HK-2 (cell line): ENCODE data around the gene ZCCHC7.

ENCODE experiments used
- DNase-seq: peaks from one replicate; pipeline ENCODE4 v3.0.0-alpha.2; 2018; ENCODE audit not compliant: unreplicated experiment

The ZCCHC7 gene

GRCh38 chr9:37209431-37210386, 89.3 kb downstream of the ZCCHC7 start:
- no peak for DNase-seq

- no peak for DNase-seq
These were observed 90.6 kb downstream of the ZCCHC7 start for GRCh38 chr9:37210737-37211523.

- no peak for DNase-seq
These were observed 92.1 kb downstream of the ZCCHC7 start for GRCh38 chr9:37212435-37212834.

GRCh38 chr9:37215381-37215780, 95.0 kb downstream of the ZCCHC7 start:
- DNase-seq: no peak

- DNase-seq: no peak
These were observed 95.5 kb downstream of the ZCCHC7 start for GRCh38 chr9:37215830-37216229.

GRCh38 chr9:37217161-37217560, 96.8 kb downstream of the ZCCHC7 start:
- DNase-seq: no peak

GRCh38 chr9:37218800-37219425, 98.5 kb downstream of the ZCCHC7 start:
- no peak for DNase-seq

- no peak for DNase-seq
These were observed 100.6 kb downstream of the ZCCHC7 start for GRCh38 chr9:37220971-37221370.

- no peak for DNase-seq
These were observed 101.2 kb downstream of the ZCCHC7 start for GRCh38 chr9:37221489-37222106.

- no peak for DNase-seq
These were observed 109.1 kb downstream of the ZCCHC7 start for GRCh38 chr9:37229455-37229854.

- DNase-seq: no peak
These were observed 109.6 kb downstream of the ZCCHC7 start for GRCh38 chr9:37229882-37230482.

GRCh38 chr9:37236822-37237221, 116.4 kb downstream of the ZCCHC7 start:
- DNase-seq: no peak

- DNase-seq: no peak
These were observed 117.7 kb downstream of the ZCCHC7 start for GRCh38 chr9:37238122-37238521.

GRCh38 chr9:37239224-37239859, 119.0 kb downstream of the ZCCHC7 start:
- DNase-seq: no peak

- no peak for DNase-seq
These were observed 119.5 kb downstream of the ZCCHC7 start for GRCh38 chr9:37239921-37240320.

- no peak for DNase-seq
These were observed 121.0 kb downstream of the ZCCHC7 start for GRCh38 chr9:37241340-37241739.

- DNase-seq: no peak
These were observed 121.7 kb downstream of the ZCCHC7 start for GRCh38 chr9:37242089-37242488.

- no peak for DNase-seq
These were observed 123.4 kb downstream of the ZCCHC7 start for GRCh38 chr9:37243588-37244345.

GRCh38 chr9:37246826-37247225, 126.5 kb downstream of the ZCCHC7 start:
- no peak for DNase-seq

GRCh38 chr9:37248651-37249163, 128.3 kb downstream of the ZCCHC7 start:
- no peak for DNase-seq
